Retinal pigment epithelial cell (primary cell): ENCODE data around the gene PCDH9.

Experiments
- DNase-seq: peaks from one replicate; pipeline ENCODE4 v3.0.0-alpha.2; 2010; ENCODE audit warnings: low read depth
- H3K4me3 ChIP-seq: 2 replicates; pipeline ENCODE4 v1.5.1; 2011; ENCODE audit warnings: mild to moderate bottlenecking, low read length, control low read depth, moderate library complexity
- TF ChIP-seq, protein P1 (sequence below): conservative IDR thresholded peaks from 2 replicates; pipeline ENCODE4 v1.5.1; 2011; ENCODE audit warnings: low read depth, low read length, control low read depth, inconsistent platforms

Gene PCDH9

GRCh38 chr13:66551128-66551527 lies 679.0 kb downstream of the PCDH9 start:
- TF ChIP-seq, protein P1, sequence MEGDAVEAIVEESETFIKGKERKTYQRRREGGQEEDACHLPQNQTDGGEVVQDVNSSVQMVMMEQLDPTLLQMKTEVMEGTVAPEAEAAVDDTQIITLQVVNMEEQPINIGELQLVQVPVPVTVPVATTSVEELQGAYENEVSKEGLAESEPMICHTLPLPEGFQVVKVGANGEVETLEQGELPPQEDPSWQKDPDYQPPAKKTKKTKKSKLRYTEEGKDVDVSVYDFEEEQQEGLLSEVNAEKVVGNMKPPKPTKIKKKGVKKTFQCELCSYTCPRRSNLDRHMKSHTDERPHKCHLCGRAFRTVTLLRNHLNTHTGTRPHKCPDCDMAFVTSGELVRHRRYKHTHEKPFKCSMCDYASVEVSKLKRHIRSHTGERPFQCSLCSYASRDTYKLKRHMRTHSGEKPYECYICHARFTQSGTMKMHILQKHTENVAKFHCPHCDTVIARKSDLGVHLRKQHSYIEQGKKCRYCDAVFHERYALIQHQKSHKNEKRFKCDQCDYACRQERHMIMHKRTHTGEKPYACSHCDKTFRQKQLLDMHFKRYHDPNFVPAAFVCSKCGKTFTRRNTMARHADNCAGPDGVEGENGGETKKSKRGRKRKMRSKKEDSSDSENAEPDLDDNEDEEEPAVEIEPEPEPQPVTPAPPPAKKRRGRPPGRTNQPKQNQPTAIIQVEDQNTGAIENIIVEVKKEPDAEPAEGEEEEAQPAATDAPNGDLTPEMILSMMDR: no peak
- H3K4me3 ChIP-seq: no peak overlapping the region
- no peak for DNase-seq

DNA sequence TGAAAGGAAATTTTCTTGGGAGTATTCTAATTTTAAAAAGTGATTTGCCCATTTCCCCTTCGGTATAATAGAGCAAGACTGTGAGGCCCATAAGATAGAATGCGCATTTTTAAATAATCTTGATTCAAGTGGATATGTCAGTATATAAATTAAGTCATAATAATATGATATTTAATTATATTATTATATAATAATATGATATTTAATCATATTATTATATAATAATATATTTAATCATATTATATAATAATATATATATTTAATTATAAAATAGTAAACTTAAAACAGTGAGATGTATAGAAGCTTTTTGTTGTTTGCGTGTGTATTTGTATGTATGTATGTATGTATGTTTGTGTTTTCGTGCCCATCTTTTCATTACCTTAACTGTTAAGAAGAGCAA lies 682.5 kb downstream of the PCDH9 start:
- no peak for DNase-seq
- TF ChIP-seq, protein P1: no peak
- H3K4me3 ChIP-seq: no peak overlapping the region

- no peak overlapping the region for H3K4me3 ChIP-seq
- TF ChIP-seq, protein P1: no peak
- DNase-seq: no peak
These were observed 683.4 kb downstream of the PCDH9 start for GRCh38 chr13:66546534-66547379.

DNA sequence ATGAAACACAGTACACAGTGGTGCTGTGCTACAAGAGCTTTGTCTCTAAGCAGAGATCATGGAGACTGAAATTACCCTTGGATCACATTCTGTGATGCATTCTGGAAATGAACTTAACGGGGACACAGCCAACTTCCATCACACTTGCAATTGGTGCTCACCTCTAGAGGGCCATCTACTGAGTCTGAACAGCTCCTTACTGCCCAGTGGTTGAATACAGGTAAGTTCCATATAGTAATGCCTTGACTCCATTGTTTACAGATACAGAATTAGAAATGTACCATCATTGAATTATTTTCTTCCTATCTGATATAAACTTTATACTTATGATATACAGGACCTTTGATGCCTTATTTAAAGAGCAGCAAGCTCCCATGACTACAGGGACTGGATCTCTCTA lies 686.4 kb downstream of the PCDH9 start:
- H3K4me3 ChIP-seq: no peak overlapping the region
- DNase-seq: no peak
- TF ChIP-seq, protein P1: peak; percentile 16

DNA sequence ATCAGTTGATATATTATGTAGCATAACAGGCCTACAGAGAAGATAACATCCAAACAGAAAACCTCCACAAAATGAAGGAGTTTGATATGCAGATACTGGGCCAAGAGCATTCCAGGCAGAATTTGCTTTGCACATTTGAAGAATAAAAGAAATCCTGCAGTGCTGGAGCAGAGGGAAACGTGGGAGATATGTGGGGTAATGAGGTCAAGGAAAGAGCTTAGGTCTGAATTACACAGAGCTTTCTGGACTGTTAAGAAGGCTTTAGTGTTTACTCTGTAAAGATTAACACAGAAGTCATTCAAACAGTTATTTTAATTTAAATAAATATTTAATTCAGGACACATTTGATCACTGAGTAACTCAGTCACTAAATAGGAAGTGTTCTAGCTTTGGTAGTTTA lies 692.7 kb downstream of the PCDH9 start:
- H3K4me3 ChIP-seq: no peak overlapping the region
- TF ChIP-seq, protein P1: no peak
- DNase-seq: peak; percentile 39

GRCh38 chr13:66536746-66537145 lies 693.4 kb downstream of the PCDH9 start:
- no peak overlapping the region for H3K4me3 ChIP-seq
- TF ChIP-seq, protein P1: no peak
- DNase-seq: no peak

DNA sequence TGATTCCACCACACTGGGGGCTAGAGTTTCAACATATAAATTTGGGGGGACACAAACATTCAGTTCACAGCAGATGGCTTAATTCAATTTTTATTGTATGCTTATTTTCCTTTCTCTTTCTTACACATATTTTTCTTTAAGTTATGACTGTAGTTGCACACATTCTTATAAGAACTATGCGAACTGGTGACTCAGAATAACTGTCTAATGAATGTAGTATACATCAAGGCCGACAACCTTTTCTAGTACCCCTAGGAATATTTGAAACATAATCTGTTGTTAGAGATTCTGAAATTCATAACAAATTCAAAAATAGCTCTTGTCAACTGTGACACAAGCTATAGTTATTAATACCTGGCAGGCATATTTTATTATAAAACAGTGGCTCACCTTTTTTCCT lies 695.6 kb downstream of the PCDH9 start:
- TF ChIP-seq, protein P1: no peak
- no peak for DNase-seq
- H3K4me3 ChIP-seq: no peak overlapping the region
